Ovary (tissue), 9 donors: Measurements from ENCODE around the gene OR10A3. TPM values are rescaled to one million over a fixed set of nuclear protein-coding genes. Genes with fewer than 3 reads are reported as not detected.

Experiments
- DNase-seq, 5 donors: peaks; one replicate each; pipeline ENCODE4 v3.0.0-alpha.2; 2019 to 2020
- H3K27ac ChIP-seq, 2 donors: fragments of 200-600 bp; one replicate each; pipeline versions ENCODE4 v1.5.1 to v1.8.0; 2019 to 2022
- H3K27me3 ChIP-seq: fragments of 200-600 bp; one replicate; pipeline ENCODE4 v1.8.0; 2022
- H3K36me3 ChIP-seq: fragments of 200-600 bp; sonication (generic); one replicate; pipeline ENCODE4 v1.5.1; 2019
- H3K4me1 ChIP-seq: one replicate; pipeline ENCODE4 v1.8.1; 2013; ENCODE audit warnings: mild to moderate bottlenecking, moderate library complexity; ENCODE audit not compliant: insufficient read depth
- H3K4me3 ChIP-seq: fragments of 200-600 bp; sonication (generic); one replicate; pipeline ENCODE4 v1.5.1; 2017
- H3K9me3 ChIP-seq, 2 donors: fragments of 200-600 bp in 1 of 2; sonication (generic) in 1 of 2; one replicate each; pipeline versions ENCODE4 v1.5.1 to v1.8.1; 2013 to 2019; ENCODE audit warnings: mild to moderate bottlenecking in 1 of 2, moderate library complexity in 1 of 2
- EP300 ChIP-seq: sonication (generic); formaldehyde crosslinking; IDR thresholded peaks from one replicate; pipeline ENCODE4 v1.6.1; 2017; ENCODE audit warnings: antibody characterized with exemption
- POLR2A ChIP-seq: fragments of 450-650 bp; IDR thresholded peaks from one replicate; pipeline ENCODE4 v1.6.1; 2017; ENCODE audit warnings: antibody characterized with exemption, mild to moderate bottlenecking, moderate library complexity
- WGBS, 3 donors: extraction: QIAGEN DNeasy Blood & Tissue Kit in 1 of 3; methylation state at CpG; one replicate each; pipeline versions ENCODE4 v1.1.5 to v1.1.7; 2013 to 2017; 5-methylcytosine and 5-hydroxymethylcytosine counted together
- intact Hi-C, 4 donors: fragments of 100-400 bp; cut with DNase I; formaldehyde crosslinking; loops; one replicate each; pipeline versions ENCODE4 v1.11.0 to v1.15.1; 2022 to 2023
- polyA plus RNA-seq, 2 donors: library from polyadenylated mRNA; stranded (reverse); fragments of 200-250 nt in 1 of 2; fragments of 350-450 nt in 1 of 2; fragmentation: Illumina TruSeq in 1 of 2; extraction: RNeasy Lipid Tissue Mini Kit (QIAGEN cat#74804) in 1 of 2; gene quantifications; one replicate each; pipeline ENCODE4 v1.2.3, GENCODE V29; 2013 to 2014
- total RNA-seq, 7 donors: library from RNA; depleted of rRNA in 2 of 7; stranded (reverse); fragments of >200 nt in 2 of 7; fragmentation: NEBNext Ultra II Directional in 3 of 7; extraction: Animal tissue kit (Norgen Biotek cat#: 25700) in 3 of 7; gene quantifications; one replicate each; pipeline versions ENCODE4 v1.1.0 to v1.2.4, GENCODE V29; 2016 to 2023
- TF ChIP-seq, protein P1 (sequence below), 3 donors: fragments of 450-650 bp in 2 of 3; fragments of 200-600 bp in 1 of 3; IDR thresholded peaks; one replicate each; pipeline versions ENCODE4 v1.5.1 to v1.8.0; 2016 to 2022; ENCODE audit warnings: antibody characterized with exemption in 3 of 3, mild to moderate bottlenecking in 1 of 3
- donor health status: DM: no; HTN: no; CAD: no; lungs with moderate emphysema.
- donor health status: DM: no; HTN: no; CAD: no.
- donor health status: Bipolar disorder and iron deficiency.
- donor health status: DM: yes; HTN: yes; CAD: no.
- donor health status: DM: no; HTN: no; CAD: no.
- donor health status: DM: yes; HTN: yes; CAD: no.

OR10A3 gene
- total and polyA plus RNA-seq, 9 donors = not detected

- no peak for DNase-seq
- Histone ChIP-seq H3K27ac (no peak overlapping the region), H3K9me3 (no peaks in the 10 kb centered on the region), H3K4me1 (peaks cover 1% of the 10 kb centered on the region), H3K27me3 (no peaks in the 10 kb centered on the region), H3K4me3 (no peak overlapping the region), H3K36me3 (no peaks in the 10 kb centered on the region)
- WGBS, 3 donors = 47 to 63% (median 48%) methylated on average over 1 of the region's 1 CpG
- intact Hi-C loops = no loop called here
- no peak for TF ChIP-seq POLR2A
- no peak for TF ChIP-seq EP300
- TF ChIP-seq, protein P1, sequence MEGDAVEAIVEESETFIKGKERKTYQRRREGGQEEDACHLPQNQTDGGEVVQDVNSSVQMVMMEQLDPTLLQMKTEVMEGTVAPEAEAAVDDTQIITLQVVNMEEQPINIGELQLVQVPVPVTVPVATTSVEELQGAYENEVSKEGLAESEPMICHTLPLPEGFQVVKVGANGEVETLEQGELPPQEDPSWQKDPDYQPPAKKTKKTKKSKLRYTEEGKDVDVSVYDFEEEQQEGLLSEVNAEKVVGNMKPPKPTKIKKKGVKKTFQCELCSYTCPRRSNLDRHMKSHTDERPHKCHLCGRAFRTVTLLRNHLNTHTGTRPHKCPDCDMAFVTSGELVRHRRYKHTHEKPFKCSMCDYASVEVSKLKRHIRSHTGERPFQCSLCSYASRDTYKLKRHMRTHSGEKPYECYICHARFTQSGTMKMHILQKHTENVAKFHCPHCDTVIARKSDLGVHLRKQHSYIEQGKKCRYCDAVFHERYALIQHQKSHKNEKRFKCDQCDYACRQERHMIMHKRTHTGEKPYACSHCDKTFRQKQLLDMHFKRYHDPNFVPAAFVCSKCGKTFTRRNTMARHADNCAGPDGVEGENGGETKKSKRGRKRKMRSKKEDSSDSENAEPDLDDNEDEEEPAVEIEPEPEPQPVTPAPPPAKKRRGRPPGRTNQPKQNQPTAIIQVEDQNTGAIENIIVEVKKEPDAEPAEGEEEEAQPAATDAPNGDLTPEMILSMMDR (IDR thresholded peaks at IDR 0.05) = no peak
These were observed 41.1 kb upstream of the OR10A3 start for GRCh38 chr11:7982582-7983119.

GRCh38 chr11:7981619-7982157, 40.2 kb upstream of the OR10A3 start:
- Histone ChIP-seq H3K36me3 (no peaks in the 10 kb centered on the region), H3K27ac (no peak overlapping the region), H3K27me3 (no peaks in the 10 kb centered on the region), H3K4me3 (no peak overlapping the region), H3K4me1 (peaks cover 1% of the 10 kb centered on the region), H3K9me3 (no peaks in the 10 kb centered on the region)
- 63 to 81% (median 72%) methylated on average over 1 of the region's 1 CpG for WGBS, 3 donors
- intact Hi-C loops = no loop called here
- TF ChIP-seq, protein P1 (IDR thresholded peaks at IDR 0.05) = no peak
- no peak for TF ChIP-seq EP300
- TF ChIP-seq POLR2A = no peak
- no peak for DNase-seq

DNA sequence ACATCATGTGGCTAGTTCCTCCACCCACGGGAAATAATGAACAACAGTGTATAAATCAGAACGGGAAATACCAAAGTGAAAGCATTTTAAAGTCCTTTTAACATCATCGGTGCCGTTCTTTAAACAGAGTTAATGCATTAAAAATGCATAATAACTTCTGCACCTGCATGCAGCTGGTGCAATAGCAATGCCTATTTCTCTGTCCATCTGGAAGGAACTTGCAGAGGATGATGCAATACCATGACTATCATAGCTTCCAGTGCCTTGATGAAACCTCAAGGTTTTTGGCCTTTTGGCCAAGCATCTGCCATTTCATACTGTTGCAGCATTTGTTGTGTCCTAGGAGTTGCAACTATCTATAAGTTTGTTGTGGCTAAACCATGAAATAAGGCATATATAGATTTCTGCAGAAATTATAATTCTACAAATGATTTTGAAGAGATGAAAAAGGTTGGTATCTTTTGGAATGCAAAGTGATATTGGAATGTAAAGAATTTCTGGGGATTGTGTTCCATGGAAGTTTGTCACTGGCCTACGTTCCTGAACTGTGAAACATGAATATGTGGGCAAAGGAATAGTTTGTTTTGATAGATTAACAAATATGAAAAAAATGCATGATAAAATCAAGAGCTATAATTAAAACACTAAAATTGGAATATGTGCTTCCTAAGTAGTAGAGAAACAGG, 35.9 kb upstream of the OR10A3 start:
- intact Hi-C loops = no loop called here
- DNase-seq = no peak
- Histone ChIP-seq H3K27me3 (no peaks in the 10 kb centered on the region), H3K4me3 (no peak overlapping the region), H3K9me3 (no peaks in the 10 kb centered on the region), H3K36me3 (no peaks in the 10 kb centered on the region), H3K4me1 (no peaks in the 10 kb centered on the region), H3K27ac (no peak overlapping the region)
- no peak for TF ChIP-seq EP300
- TF ChIP-seq, protein P1 (IDR thresholded peaks at IDR 0.05) = no peak
- TF ChIP-seq POLR2A = no peak
- 23 to 34% (median 32%) methylated on average over 5 of the region's 5 CpGs for WGBS, 3 donors

- 33 to 57% (median 45%) methylated on average over 2 of the region's 2 CpGs for WGBS, 3 donors
- no peaks in the 10 kb centered on the region for H3K27me3 ChIP-seq
- no peaks in the 10 kb centered on the region for H3K36me3 ChIP-seq
- H3K9me3 ChIP-seq = no peaks in the 10 kb centered on the region
- H3K4me3 ChIP-seq = no peak overlapping the region
- intact Hi-C loops = no loop called here
- H3K27ac ChIP-seq = no peak overlapping the region
- H3K4me1 ChIP-seq = no peaks in the 10 kb centered on the region
- TF ChIP-seq, protein P1 (IDR thresholded peaks at IDR 0.05) = no peak
- no peak for TF ChIP-seq EP300
- no peak for DNase-seq
These were observed 33.2 kb upstream of the OR10A3 start for GRCh38 chr11:7974668-7975067.
